SK-N-SH (cell line): Measurements from ENCODE around the gene RNF7. TPM values are rescaled to one million over a fixed set of nuclear protein-coding genes. Genes with fewer than 3 reads are reported as not detected.
A peak's percentile ranks its signal among the peaks of the same experiment; 100 is the strongest.

ENCODE experiments used
- CTCF ChIA-PET: fragments of 300-600, 350-600 bp; formaldehyde crosslinking; extraction: SDS; loops from one replicate; lab custom pipeline; 2021; lab: Yijun Ruan, JAX
- POLR2A ChIA-PET: fragments of 350-600 bp; sonication (Branson Sonifier 250); formaldehyde crosslinking; extraction: SDS; loops from one replicate; lab custom pipeline; 2020; ENCODE audit warnings: antibody characterized with exemption, inconsistent platforms; lab: Yijun Ruan, JAX
- DNase-seq: peaks from one replicate; pipeline ENCODE4 v3.0.0; 2012
- H2AFZ ChIP-seq: fragments of 200-600 bp; sonication (generic); 2 replicates; pipeline ENCODE4 v1.8.1; 2016; ENCODE audit warnings: antibody characterized with exemption, mild to moderate bottlenecking, low read depth
- H3F3A ChIP-seq: fragments of 200-600 bp; sonication (generic); replicated peaks from 2 replicates; pipeline ENCODE3; 2016; ENCODE audit warnings: antibody characterized with exemption, mild to moderate bottlenecking; ENCODE audit not compliant: insufficient read depth
- H3K27ac ChIP-seq, 2 experiments: fragments of 200-500 bp in 1 of 2; fragments of 200-600 bp in 1 of 2; sonication (Bioruptor generic) in 1 of 2; sonication (generic), shearing (Covaris generic) in 1 of 2; 2 replicates each; pipeline versions ENCODE4 v1.5.1 to v1.6.1; 2014 to 2016; ENCODE audit warnings: low read depth in 2 of 2, inconsistent platforms in 1 of 2, low read length in 1 of 2, mild to moderate bottlenecking in 1 of 2, mixed read lengths in 1 of 2
- H3K27me3 ChIP-seq: fragments of 200-600 bp; sonication (generic), shearing (Covaris generic); 2 replicates; pipeline ENCODE4 v1.6.1; 2016; ENCODE audit warnings: mixed run types; ENCODE audit not compliant: insufficient read depth
- H3K36me3 ChIP-seq, 2 experiments: fragments of 200-500 bp in 1 of 2; fragments of 200-600 bp in 1 of 2; sonication (Bioruptor generic) in 1 of 2; sonication (generic) in 1 of 2; replicated peaks in 1 of 2; 2 replicates each; pipeline versions ENCODE3 to v1.5.1; 2014 to 2016; ENCODE audit warnings: low read length in 1 of 2, mild to moderate bottlenecking in 1 of 2; ENCODE audit not compliant: insufficient read depth in 2 of 2, control insufficient read depth in 1 of 2
- H3K4me1 ChIP-seq, 2 experiments: fragments of 200-500 bp in 1 of 2; fragments of 200-600 bp in 1 of 2; sonication (Bioruptor generic) in 1 of 2; sonication (generic), shearing (Covaris generic) in 1 of 2; 2 replicates each; pipeline versions ENCODE4 v1.5.1 to v1.6.1; 2014 to 2016; ENCODE audit warnings: low read depth in 1 of 2, low read length in 1 of 2, mixed run types in 1 of 2; ENCODE audit not compliant: insufficient read depth in 2 of 2, control insufficient read depth in 1 of 2
- H3K4me2 ChIP-seq: fragments of 200-600 bp; sonication (generic), shearing (Covaris generic); 2 replicates; pipeline ENCODE4 v1.6.1; 2017; ENCODE audit warnings: mixed run types
- H3K4me3 ChIP-seq, 2 experiments: fragments of 200-500 bp in 1 of 2; fragments of 200-600 bp in 1 of 2; sonication (Bioruptor generic) in 1 of 2; sonication (generic), shearing (Covaris generic) in 1 of 2; 2 replicates each; pipeline versions ENCODE4 v1.5.1 to v1.8.1; 2014 to 2016; ENCODE audit warnings: low read depth in 2 of 2, inconsistent platforms in 1 of 2, low read length in 1 of 2, mild to moderate bottlenecking in 1 of 2, mixed read lengths in 1 of 2, moderate library complexity in 1 of 2
- H3K79me2 ChIP-seq: fragments of 200-600 bp; sonication (generic); 2 replicates; pipeline ENCODE4 v1.8.1; 2017; ENCODE audit warnings: mild to moderate bottlenecking; ENCODE audit not compliant: insufficient read depth
- H3K9ac ChIP-seq: fragments of 200-600 bp; sonication (generic); 2 replicates; pipeline ENCODE4 v1.6.1; 2017; ENCODE audit warnings: mixed run types
- H3K9me2 ChIP-seq: fragments of 200-600 bp; sonication (generic); 2 replicates; pipeline ENCODE4 v1.6.1; 2017; ENCODE audit warnings: mixed run types
- H3K9me3 ChIP-seq: fragments of 200-600 bp; sonication (generic); 2 replicates; pipeline ENCODE4 v1.6.1; 2017; ENCODE audit warnings: mixed run types, mild to moderate bottlenecking, moderate library complexity
- H4K20me1 ChIP-seq: fragments of 200-600 bp; sonication (generic); 2 replicates; pipeline ENCODE4 v1.6.1; 2017; ENCODE audit warnings: mild to moderate bottlenecking, mixed run types; ENCODE audit not compliant: insufficient read depth
- CHD2 ChIP-seq: fragments of 150-350 bp; IDR thresholded peaks from 2 replicates; pipeline ENCODE4 v1.6.1; 2018; ENCODE audit warnings: low read length; ENCODE audit not compliant: partially characterized antibody
- ELF1 ChIP-seq: IDR thresholded peaks from 2 replicates; pipeline ENCODE4 v1.4.0; 2012
- EP300 ChIP-seq, 2 experiments: IDR thresholded peaks; 2 replicates each; pipeline versions ENCODE4 v1.4.0 to v1.6.1; 2012; ENCODE audit warnings: borderline replicate concordance in 1 of 2, low read depth in 1 of 2, low read length in 1 of 2
- EZH2phosphoT487 ChIP-seq: fragments of 200-600 bp; sonication (generic); IDR thresholded peaks from 2 replicates; pipeline ENCODE4 v1.6.1; 2017; ENCODE audit warnings: low read depth, mixed run types, mild to moderate bottlenecking, antibody characterized with exemption, moderate library complexity, borderline replicate concordance
- JUND ChIP-seq: IDR thresholded peaks from 2 replicates; pipeline ENCODE4 v1.4.0; 2012
- PBX3 ChIP-seq: IDR thresholded peaks from 2 replicates; pipeline ENCODE4; 2012
- TAF1 ChIP-seq: IDR thresholded peaks from 2 replicates; pipeline ENCODE4 v1.6.1; 2012; ENCODE audit warnings: low read depth, mild to moderate bottlenecking, low read length, moderate library complexity, borderline replicate concordance
- WGBS: methylation state at CpG from one replicate; pipeline ENCODE4 v1.1.6; 2017; ENCODE audit warnings: low lambda C conversion rate; 5-methylcytosine and 5-hydroxymethylcytosine counted together
- polyA plus RNA-seq, 3 experiments: library from polyadenylated mRNA; depleted of rRNA; stranded (reverse); fragments of >200 nt; gene quantifications; 2 replicates each; pipeline ENCODE4 v1.2.3, GENCODE V29; 2012
- TF ChIP-seq, protein P1 (sequence below): fragments of 150-350 bp; IDR thresholded peaks from 2 replicates; pipeline ENCODE4 v1.6.1; 2017; ENCODE audit warnings: antibody characterized with exemption, low read length, low read depth, borderline replicate concordance
- TF ChIP-seq, protein P2 (sequence below): IDR thresholded peaks from 2 replicates; pipeline ENCODE4 v1.4.0; 2012; ENCODE audit warnings: low read depth, borderline replicate concordance
- TF ChIP-seq, protein P3 (sequence below): IDR thresholded peaks from 2 replicates; pipeline ENCODE4 v1.6.1; 2012; ENCODE audit warnings: mild to moderate bottlenecking, low read depth, low read length, moderate library complexity

RNF7 gene
- polyA plus RNA-seq, 1 of the 3 experiments (the other 2 are of a cell fraction) = 77.1 TPM

DNA sequence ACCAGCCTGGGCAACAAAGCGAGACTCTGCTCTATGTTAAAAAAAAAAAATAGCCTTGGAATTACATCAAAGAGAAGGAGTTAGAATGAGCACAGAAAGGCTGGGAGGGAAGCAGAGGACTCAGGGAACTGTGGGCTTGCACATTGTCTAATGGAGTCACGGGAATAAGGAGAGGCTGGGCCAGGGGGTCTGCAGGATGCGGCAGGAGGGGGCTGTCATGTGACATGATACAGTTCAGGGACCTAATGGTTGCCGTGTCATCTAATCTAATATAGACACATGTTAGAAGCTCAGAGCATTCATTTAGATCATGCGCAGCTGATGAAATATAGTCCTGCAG, 57.6 kb downstream of the RNF7 start:
- DNase-seq = peak; percentile 40
- CTCF ChIA-PET = interaction anchor here (1.5 kb wide), 1 partner anchor 46 kb away, joined by 3 read pairs; no protein-coding TSS in a partner anchor
- H2AFZ ChIP-seq = no peak overlapping the region
- H3F3A ChIP-seq = no peaks in the 10 kb centered on the region
- no peak overlapping the region for H3K9ac ChIP-seq
- no peak overlapping the region for H3K4me2 ChIP-seq
- H3K27me3 ChIP-seq = no peaks in the 10 kb centered on the region
- WGBS = 53% methylated on average over 5 of the region's 5 CpGs
- no peak overlapping the region for H3K27ac ChIP-seq
- no peaks in the 10 kb centered on the region for H3K79me2 ChIP-seq
- no peak overlapping the region for H3K4me3 ChIP-seq
- H3K36me3 ChIP-seq = no peaks in the 10 kb centered on the region
- POLR2A ChIA-PET = no interaction called here
- H3K4me1 ChIP-seq = peaks cover 0 to 3% of the 10 kb centered on the region in 2 experiments; a peak in 2 of 4 replicates
- no peaks in the 10 kb centered on the region for H3K9me3 ChIP-seq
- no peak for TF ChIP-seq PBX3
- TF ChIP-seq ELF1 = no peak
- TF ChIP-seq, protein P1, sequence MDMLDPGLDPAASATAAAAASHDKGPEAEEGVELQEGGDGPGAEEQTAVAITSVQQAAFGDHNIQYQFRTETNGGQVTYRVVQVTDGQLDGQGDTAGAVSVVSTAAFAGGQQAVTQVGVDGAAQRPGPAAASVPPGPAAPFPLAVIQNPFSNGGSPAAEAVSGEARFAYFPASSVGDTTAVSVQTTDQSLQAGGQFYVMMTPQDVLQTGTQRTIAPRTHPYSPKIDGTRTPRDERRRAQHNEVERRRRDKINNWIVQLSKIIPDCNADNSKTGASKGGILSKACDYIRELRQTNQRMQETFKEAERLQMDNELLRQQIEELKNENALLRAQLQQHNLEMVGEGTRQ = no peak
- TF ChIP-seq JUND = no peak
- TF ChIP-seq TAF1 = no peak
- no peak for TF ChIP-seq EZH2phosphoT487
- no peak for TF ChIP-seq CHD2
- TF ChIP-seq, protein P2, sequence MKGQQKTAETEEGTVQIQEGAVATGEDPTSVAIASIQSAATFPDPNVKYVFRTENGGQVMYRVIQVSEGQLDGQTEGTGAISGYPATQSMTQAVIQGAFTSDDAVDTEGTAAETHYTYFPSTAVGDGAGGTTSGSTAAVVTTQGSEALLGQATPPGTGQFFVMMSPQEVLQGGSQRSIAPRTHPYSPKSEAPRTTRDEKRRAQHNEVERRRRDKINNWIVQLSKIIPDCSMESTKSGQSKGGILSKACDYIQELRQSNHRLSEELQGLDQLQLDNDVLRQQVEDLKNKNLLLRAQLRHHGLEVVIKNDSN = no peak
- no peak for TF ChIP-seq EP300 (IDR thresholded peaks at IDR 0.05; ENCODE audit: borderline replicate concordance in 1 of 2, low read depth in 1 of 2, low read length in 1 of 2)
- TF ChIP-seq, protein P3, sequence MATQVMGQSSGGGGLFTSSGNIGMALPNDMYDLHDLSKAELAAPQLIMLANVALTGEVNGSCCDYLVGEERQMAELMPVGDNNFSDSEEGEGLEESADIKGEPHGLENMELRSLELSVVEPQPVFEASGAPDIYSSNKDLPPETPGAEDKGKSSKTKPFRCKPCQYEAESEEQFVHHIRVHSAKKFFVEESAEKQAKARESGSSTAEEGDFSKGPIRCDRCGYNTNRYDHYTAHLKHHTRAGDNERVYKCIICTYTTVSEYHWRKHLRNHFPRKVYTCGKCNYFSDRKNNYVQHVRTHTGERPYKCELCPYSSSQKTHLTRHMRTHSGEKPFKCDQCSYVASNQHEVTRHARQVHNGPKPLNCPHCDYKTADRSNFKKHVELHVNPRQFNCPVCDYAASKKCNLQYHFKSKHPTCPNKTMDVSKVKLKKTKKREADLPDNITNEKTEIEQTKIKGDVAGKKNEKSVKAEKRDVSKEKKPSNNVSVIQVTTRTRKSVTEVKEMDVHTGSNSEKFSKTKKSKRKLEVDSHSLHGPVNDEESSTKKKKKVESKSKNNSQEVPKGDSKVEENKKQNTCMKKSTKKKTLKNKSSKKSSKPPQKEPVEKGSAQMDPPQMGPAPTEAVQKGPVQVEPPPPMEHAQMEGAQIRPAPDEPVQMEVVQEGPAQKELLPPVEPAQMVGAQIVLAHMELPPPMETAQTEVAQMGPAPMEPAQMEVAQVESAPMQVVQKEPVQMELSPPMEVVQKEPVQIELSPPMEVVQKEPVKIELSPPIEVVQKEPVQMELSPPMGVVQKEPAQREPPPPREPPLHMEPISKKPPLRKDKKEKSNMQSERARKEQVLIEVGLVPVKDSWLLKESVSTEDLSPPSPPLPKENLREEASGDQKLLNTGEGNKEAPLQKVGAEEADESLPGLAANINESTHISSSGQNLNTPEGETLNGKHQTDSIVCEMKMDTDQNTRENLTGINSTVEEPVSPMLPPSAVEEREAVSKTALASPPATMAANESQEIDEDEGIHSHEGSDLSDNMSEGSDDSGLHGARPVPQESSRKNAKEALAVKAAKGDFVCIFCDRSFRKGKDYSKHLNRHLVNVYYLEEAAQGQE = no peak
- H4K20me1 ChIP-seq = no peaks in the 10 kb centered on the region
- H3K9me2 ChIP-seq = no peaks in the 10 kb centered on the region
